K562 (cell line): Measurements from ENCODE around the gene MRPL9. TPM values are rescaled to one million over a fixed set of nuclear protein-coding genes. Genes with fewer than 3 reads are reported as not detected.

Experiments used
- ARID1B ChIP-seq: fragments of 450-650 bp; IDR thresholded peaks from 2 replicates; pipeline ENCODE4 v1.6.1; 2016; ENCODE audit warnings: antibody characterized with exemption, mild to moderate bottlenecking, inconsistent platforms
- ARNT ChIP-seq, 2 experiments: fragments of 450-650 bp; IDR thresholded peaks; 2 replicates each; pipeline ENCODE4 v1.6.1; 2016; ENCODE audit warnings: mild to moderate bottlenecking in 1 of 2
- BHLHE40 ChIP-seq: IDR thresholded peaks from 2 replicates; pipeline ENCODE4 v1.6.1; 2011; ENCODE audit warnings: low read length, improper control_type of control experiment
- CXXC5 ChIP-seq: fragments of 250-450 bp; sonication (Bioruptor Pico); IDR thresholded peaks from 2 replicates; pipeline ENCODE4 v1.8.0; 2022; ENCODE audit warnings: inconsistent platforms, mild to moderate bottlenecking, moderate library complexity
- FOXM1 ChIP-seq, 2 experiments: fragments of 450-650 bp in 1 of 2; sonication (generic) in 1 of 2; formaldehyde crosslinking in 1 of 2; IDR thresholded peaks; 2 replicates each; pipeline versions ENCODE4 v1.6.1 to v1.9.0; 2017 to 2022; ENCODE audit warnings: low read depth in 2 of 2, mild to moderate bottlenecking in 2 of 2, missing genetic modification reagents in 1 of 2, moderate library complexity in 1 of 2
- HDAC1 ChIP-seq, 2 experiments: fragments of 450-650 bp; IDR thresholded peaks; 2 replicates each; pipeline ENCODE4 v1.6.1; 2016 to 2017; ENCODE audit warnings: inconsistent platforms in 1 of 2, mild to moderate bottlenecking in 1 of 2, moderate library complexity in 1 of 2
- HLTF ChIP-seq: fragments of 450-650 bp; IDR thresholded peaks from 2 replicates; pipeline ENCODE4 v1.6.1; 2016
- LARP7 ChIP-seq: fragments of 450-650 bp; IDR thresholded peaks from 2 replicates; pipeline ENCODE4 v1.6.1; 2016
- MAZ ChIP-seq, 2 experiments: fragments of 450-650 bp in 1 of 2; sonication (generic) in 1 of 2; formaldehyde crosslinking; IDR thresholded peaks in 1 of 2; conservative IDR thresholded peaks in 1 of 2; 2 replicates each; pipeline versions ENCODE4 v1.4.0 to v1.5.0; 2020; ENCODE audit warnings: mild to moderate bottlenecking in 1 of 2, missing genetic modification reagents in 1 of 2
- NCOA1 ChIP-seq: fragments of 450-650 bp; IDR thresholded peaks from 2 replicates; pipeline ENCODE4 v1.6.1; 2016; ENCODE audit warnings: low read depth
- NFIC ChIP-seq: fragments of 450-650 bp; IDR thresholded peaks from 2 replicates; pipeline ENCODE4 v1.6.1; 2017; ENCODE audit warnings: mild to moderate bottlenecking, inconsistent platforms
- POLR2AphosphoS5 ChIP-seq: IDR thresholded peaks from 2 replicates; pipeline ENCODE4 v1.6.1; 2011; ENCODE audit warnings: mild to moderate bottlenecking, low read depth, low read length, moderate library complexity; ENCODE audit not compliant: control insufficient read depth, insufficient read depth
- POLR2G ChIP-seq: fragments of 200-400 bp; formaldehyde crosslinking; IDR thresholded peaks from 2 replicates; pipeline ENCODE4 v1.6.1; 2017; ENCODE audit warnings: low read depth, mild to moderate bottlenecking, antibody characterized with exemption, low read length, moderate library complexity
- PRMT5 ChIP-seq: sonication (generic); formaldehyde crosslinking; IDR thresholded peaks from 2 replicates; pipeline ENCODE4 v1.5.0; 2020; ENCODE audit warnings: missing genetic modification reagents
- ZNF584 ChIP-seq: fragments of 200-800 bp; sonication (Bioruptor generic); IDR thresholded peaks from 2 replicates; pipeline ENCODE4 v1.6.1; 2016; ENCODE audit warnings: low read depth, mild to moderate bottlenecking, missing genetic modification characterization, missing compliant biosample characterization
- polyA plus RNA-seq, 8 experiments: library from polyadenylated mRNA; depleted of rRNA in 4 of 8; stranded (reverse) in 5 of 8; unstranded in 3 of 8; fragments of >200 nt; fragmentation: Nextera tagmentation in 2 of 8; fragmentation: Illumina TruSeq in 1 of 8; extraction: Ambion mirVana in 2 of 8; extraction: Trizol in 1 of 8; gene quantifications; 2 replicates each; pipeline versions ENCODE4 v1.2.1 to v1.2.3, GENCODE V29; 2011 to 2014; ENCODE audit warnings: inconsistent platforms in 1 of 8, missing spikeins in 1 of 8
- total RNA-seq, 7 experiments: library from RNA; depleted of rRNA in 6 of 7; stranded (reverse); fragments of >200 nt in 6 of 7; fragmentation: Illumina TruSeq in 2 of 7; extraction: Trizol in 2 of 7; gene quantifications; 2 replicates each; pipeline versions ENCODE4 v1.2.1 to v1.2.3, GENCODE V29; 2011 to 2021; ENCODE audit warnings: low replicate concordance in 1 of 7
- TF ChIP-seq, protein P1 (sequence below): fragments of 450-650 bp; conservative IDR thresholded peaks from 2 replicates; pipeline ENCODE4 v1.6.1; 2016; ENCODE audit warnings: missing genetic modification characterization, low read depth, mild to moderate bottlenecking, control low read depth, missing compliant biosample characterization
- TF ChIP-seq, protein P2 (sequence below), 2 experiments: IDR thresholded peaks in 1 of 2; conservative IDR thresholded peaks in 1 of 2; 2 replicates each; pipeline ENCODE4 v1.6.1; 2016; ENCODE audit warnings: low read depth in 2 of 2, mild to moderate bottlenecking in 1 of 2, missing compliant biosample characterization in 1 of 2, missing genetic modification characterization in 1 of 2, moderate library complexity in 1 of 2
- TF ChIP-seq, protein P3 (sequence below): fragments of 450-650 bp; IDR thresholded peaks from 2 replicates; pipeline ENCODE4 v1.6.1; 2016
- TF ChIP-seq, protein P4 (sequence below): fragments of 450-650 bp; IDR thresholded peaks from 2 replicates; pipeline ENCODE4 v1.6.1; 2016; ENCODE audit warnings: missing biosample characterization, missing genetic modification characterization

The MRPL9 gene
- total and polyA plus RNA-seq, 9 of the 15 experiments (the other 6 are each of a cell fraction or from before 2014, with no cell fraction given) = 38.0 to 162 (median 111) TPM

DNA sequence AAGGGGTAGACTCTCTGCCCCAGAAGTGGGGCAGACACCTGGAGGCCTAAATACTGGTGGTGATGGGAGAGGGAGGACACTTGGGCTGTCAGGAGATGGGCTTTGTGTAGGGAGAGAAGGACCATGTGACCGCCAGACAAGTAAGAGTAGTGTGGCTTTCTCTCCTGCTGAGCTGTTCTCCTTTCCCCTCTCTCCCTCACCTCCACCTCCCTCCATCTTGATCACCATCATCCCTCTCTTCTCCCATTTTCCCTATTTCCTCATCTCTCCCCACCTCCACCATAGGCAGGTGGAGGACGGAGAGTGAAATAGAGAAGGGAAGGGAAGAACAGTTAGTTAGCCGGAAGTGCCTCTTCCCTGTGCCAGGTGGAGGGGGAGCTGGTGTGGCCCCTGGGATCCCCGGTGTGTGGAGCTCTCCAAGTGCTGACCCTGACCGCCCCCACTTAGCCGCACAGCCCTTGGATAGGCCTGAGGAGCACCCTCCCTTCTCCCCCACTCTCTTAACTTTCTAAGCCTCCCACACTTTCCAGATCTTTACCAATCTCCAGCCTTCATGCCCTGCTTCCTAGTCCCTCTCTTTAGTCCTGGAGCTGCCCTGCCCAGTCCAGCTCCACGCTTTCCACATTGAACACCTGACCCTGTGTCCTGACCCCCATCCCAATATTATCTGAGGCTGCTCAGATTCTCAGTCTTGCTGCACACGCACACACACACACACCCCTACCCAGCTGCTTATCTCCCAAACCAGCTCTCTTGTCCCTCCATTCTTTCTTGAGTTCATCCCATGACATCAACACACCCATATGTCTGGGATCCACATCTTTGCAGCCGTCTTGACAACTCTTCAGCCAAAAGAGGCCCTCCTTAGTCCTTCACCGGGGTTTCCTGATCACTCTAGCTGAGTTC, 48.2 kb downstream of the MRPL9 start (continued):
- TF ChIP-seq FOXM1 (IDR thresholded peaks at IDR 0.05; ENCODE audit: low read depth) (peak; percentile 76), FOXM1 (CRISPR knock-in tag; IDR thresholded peaks at IDR 0.05; ENCODE audit: low read depth) (no peak), NFIC (peak; percentile 88), BHLHE40 (peak; percentile 67), ARNT (IDR thresholded peaks at IDR 0.05) (0 out of 4 replicates have a peak, but pooled peaks have one; percentile 30 to 63), HDAC1 (IDR thresholded peaks at IDR 0.05) (peak in 1 of 2 experiments; percentile 92; a peak in 2 of 4 replicates), POLR2G (no peak), MAZ (CRISPR knock-in tag; conservative IDR thresholded peaks at IDR 0.05 in 1 of 2, IDR thresholded peaks at IDR 0.05 in 1 of 2) (peak in 1 of 2 experiments; percentile 57; a peak in 1 of 4 replicates), NCOA1 (peak; percentile 53; the same call in 1 of the 2 replicates), PRMT5 (CRISPR knock-in tag) (no peak), CXXC5 (CRISPR knock-in tag) (peak; percentile 73), ZNF584 (CRISPR knock-in tag) (peak; percentile 42; the same call in 1 of the 2 replicates), HLTF (peak; percentile 92), ARID1B (peak; percentile 95), POLR2AphosphoS5 (peak; percentile 84), LARP7 (0 out of 2 replicates have a peak, but pooled peaks have one; percentile 58)
- TF ChIP-seq, protein P1, sequence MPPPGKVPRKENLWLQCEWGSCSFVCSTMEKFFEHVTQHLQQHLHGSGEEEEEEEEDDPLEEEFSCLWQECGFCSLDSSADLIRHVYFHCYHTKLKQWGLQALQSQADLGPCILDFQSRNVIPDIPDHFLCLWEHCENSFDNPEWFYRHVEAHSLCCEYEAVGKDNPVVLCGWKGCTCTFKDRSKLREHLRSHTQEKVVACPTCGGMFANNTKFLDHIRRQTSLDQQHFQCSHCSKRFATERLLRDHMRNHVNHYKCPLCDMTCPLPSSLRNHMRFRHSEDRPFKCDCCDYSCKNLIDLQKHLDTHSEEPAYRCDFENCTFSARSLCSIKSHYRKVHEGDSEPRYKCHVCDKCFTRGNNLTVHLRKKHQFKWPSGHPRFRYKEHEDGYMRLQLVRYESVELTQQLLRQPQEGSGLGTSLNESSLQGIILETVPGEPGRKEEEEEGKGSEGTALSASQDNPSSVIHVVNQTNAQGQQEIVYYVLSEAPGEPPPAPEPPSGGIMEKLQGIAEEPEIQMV (tag) = no peak
- TF ChIP-seq, protein P2, sequence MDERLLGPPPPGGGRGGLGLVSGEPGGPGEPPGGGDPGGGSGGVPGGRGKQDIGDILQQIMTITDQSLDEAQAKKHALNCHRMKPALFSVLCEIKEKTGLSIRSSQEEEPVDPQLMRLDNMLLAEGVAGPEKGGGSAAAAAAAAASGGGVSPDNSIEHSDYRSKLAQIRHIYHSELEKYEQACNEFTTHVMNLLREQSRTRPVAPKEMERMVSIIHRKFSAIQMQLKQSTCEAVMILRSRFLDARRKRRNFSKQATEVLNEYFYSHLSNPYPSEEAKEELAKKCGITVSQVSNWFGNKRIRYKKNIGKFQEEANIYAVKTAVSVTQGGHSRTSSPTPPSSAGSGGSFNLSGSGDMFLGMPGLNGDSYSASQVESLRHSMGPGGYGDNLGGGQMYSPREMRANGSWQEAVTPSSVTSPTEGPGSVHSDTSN (CRISPR knock-in tag; IDR thresholded peaks at IDR 0.05; ENCODE audit: low read depth) = no peak
- TF ChIP-seq, protein P2 (tag; conservative IDR thresholded peaks at IDR 0.05; ENCODE audit: low read depth) = 0 out of 2 replicates have a peak, but pooled peaks have one; percentile 39
- TF ChIP-seq, protein P3, sequence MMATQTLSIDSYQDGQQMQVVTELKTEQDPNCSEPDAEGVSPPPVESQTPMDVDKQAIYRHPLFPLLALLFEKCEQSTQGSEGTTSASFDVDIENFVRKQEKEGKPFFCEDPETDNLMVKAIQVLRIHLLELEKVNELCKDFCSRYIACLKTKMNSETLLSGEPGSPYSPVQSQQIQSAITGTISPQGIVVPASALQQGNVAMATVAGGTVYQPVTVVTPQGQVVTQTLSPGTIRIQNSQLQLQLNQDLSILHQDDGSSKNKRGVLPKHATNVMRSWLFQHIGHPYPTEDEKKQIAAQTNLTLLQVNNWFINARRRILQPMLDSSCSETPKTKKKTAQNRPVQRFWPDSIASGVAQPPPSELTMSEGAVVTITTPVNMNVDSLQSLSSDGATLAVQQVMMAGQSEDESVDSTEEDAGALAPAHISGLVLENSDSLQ = 0 out of 2 replicates have a peak, but pooled peaks have one; percentile 30
- TF ChIP-seq, protein P4, sequence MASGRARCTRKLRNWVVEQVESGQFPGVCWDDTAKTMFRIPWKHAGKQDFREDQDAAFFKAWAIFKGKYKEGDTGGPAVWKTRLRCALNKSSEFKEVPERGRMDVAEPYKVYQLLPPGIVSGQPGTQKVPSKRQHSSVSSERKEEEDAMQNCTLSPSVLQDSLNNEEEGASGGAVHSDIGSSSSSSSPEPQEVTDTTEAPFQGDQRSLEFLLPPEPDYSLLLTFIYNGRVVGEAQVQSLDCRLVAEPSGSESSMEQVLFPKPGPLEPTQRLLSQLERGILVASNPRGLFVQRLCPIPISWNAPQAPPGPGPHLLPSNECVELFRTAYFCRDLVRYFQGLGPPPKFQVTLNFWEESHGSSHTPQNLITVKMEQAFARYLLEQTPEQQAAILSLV (tag) = 0 out of 2 replicates have a peak, but pooled peaks have one; percentile 24
